ENCODE results near the gene COL4A1.

GRCh38 chr13:110346661-110347067 lies 39.7 kb upstream of the COL4A1 start:
- TF ChIP-seq POLR2AphosphoS5 (IDR thresholded peaks at IDR 0.05; ENCODE audit: low read depth) (no peak), CTCF (IDR thresholded peaks at IDR 0.05; ENCODE audit: insufficient read depth, low read length) (no peak), REST (IDR thresholded peaks at IDR 0.05; ENCODE audit: insufficient replicate concordance, low read depth) (no peak), SPI1 (IDR thresholded peaks at IDR 0.05; ENCODE audit: borderline replicate concordance, low read depth) (no peak)
